NT2/D1 (cell line): Measurements from ENCODE around the gene TOMM20.
"Not testable (repeated sequence)": the region's sequence is repeated elsewhere in the genome, so short reads cannot be mapped to it uniquely, and the experiment has no call there.

Source experiments
- SUZ12 ChIP-seq: IDR thresholded peaks from 2 replicates; pipeline ENCODE4 v1.6.1; 2011; ENCODE audit not compliant: insufficient read length, insufficient read depth; ENCODE audit errors: extremely low read depth
- ZNF274 ChIP-seq: IDR thresholded peaks from 2 replicates; pipeline ENCODE4 v1.6.1; 2011; ENCODE audit warnings: mild to moderate bottlenecking, low read depth, low read length

GRCh38 chr1:235092415-235092814 lies 36.2 kb downstream of the TOMM20 start:
- not testable (repeated sequence) for TF ChIP-seq SUZ12, ZNF274
